22Rv1 (cell line): ENCODE results near the gene ARHGEF2.

ENCODE experiments used
- H3K27ac ChIP-seq: fragments of 450-650 bp; 2 replicates; pipeline ENCODE4 v1.5.1; 2017
- CTCF ChIP-seq: fragments of 450-650 bp; IDR thresholded peaks from 2 replicates; pipeline ENCODE4 v1.5.1; 2017; ENCODE audit warnings: mild to moderate bottlenecking
- ZFX ChIP-seq: fragments of 450-650 bp; IDR thresholded peaks from 2 replicates; pipeline ENCODE4 v1.6.1; 2017; ENCODE audit warnings: antibody characterized with exemption, borderline replicate concordance

ARHGEF2 gene

GRCh38 chr1:156002188-156002911 is 24.0 kb upstream of the ARHGEF2 start:
- TF ChIP-seq CTCF (no peak), ZFX (no peak)
- no peak overlapping the region for H3K27ac ChIP-seq

GRCh38 chr1:156001662-156002171 is 23.4 kb upstream of the ARHGEF2 start:
- peak overlapping the region; percentile 22; the same call in 1 of the 2 replicates for H3K27ac ChIP-seq
- no peak for TF ChIP-seq ZFX
- no peak for TF ChIP-seq CTCF

- TF ChIP-seq CTCF (no peak), ZFX (no peak)
- H3K27ac ChIP-seq: peak overlapping the region; percentile 22; the same call in 1 of the 2 replicates
Measured at GRCh38 chr1:156001021-156001661, 22.8 kb upstream of the ARHGEF2 start.

- TF ChIP-seq CTCF (no peak), ZFX (no peak)
- no peak overlapping the region for H3K27ac ChIP-seq
Measured at GRCh38 chr1:155999964-156000363, 21.6 kb upstream of the ARHGEF2 start.

DNA sequence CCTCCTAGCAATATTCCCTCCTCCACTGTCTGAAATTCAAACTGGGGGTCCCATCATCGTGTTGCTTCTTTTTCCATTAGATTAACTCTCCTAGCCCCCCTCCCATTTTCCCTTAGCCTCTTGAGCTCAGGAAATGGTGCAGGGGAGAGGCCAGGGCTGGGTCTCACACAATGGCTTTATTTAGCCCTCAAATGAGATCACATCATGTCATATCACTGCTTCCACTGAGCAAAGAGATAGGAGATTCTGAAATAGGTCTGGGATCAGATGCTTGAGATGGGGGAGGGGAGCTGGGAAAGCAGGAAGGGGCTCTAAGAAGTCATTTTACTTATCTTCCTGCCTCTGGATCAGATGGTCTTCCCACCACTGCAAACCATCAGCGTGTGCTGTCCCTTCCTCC is 17.8 kb upstream of the ARHGEF2 start:
- no peak overlapping the region for H3K27ac ChIP-seq
- no peak for TF ChIP-seq CTCF
- TF ChIP-seq ZFX: no peak

GRCh38 chr1:155993595-155993994 is 15.2 kb upstream of the ARHGEF2 start:
- TF ChIP-seq ZFX (no peak), CTCF (no peak)

More at GRCh38 chr1:155993595-155993994, 15.2 kb upstream of the ARHGEF2 start:
- no peak overlapping the region for H3K27ac ChIP-seq
